Smooth muscle cell (in vitro differentiated cells): ENCODE measurements around the gene SMARCC2. TPM values are rescaled to one million over a fixed set of nuclear protein-coding genes. Genes with fewer than 3 reads are reported as not detected.
A peak's percentile ranks its signal among the peaks of the same experiment; 100 is the strongest.

ENCODE experiments used
- DNase-seq: peaks from one replicate; lab custom pipeline; 2025; ENCODE audit not compliant: unreplicated experiment; lab: John Stamatoyannopoulos, UW
- H2AFZ ChIP-seq: fragments of 200-600 bp; sonication (generic); 2 replicates; pipeline ENCODE4 v1.6.0; 2016; ENCODE audit warnings: antibody characterized with exemption, low read depth, mild to moderate bottlenecking
- H3F3A ChIP-seq: fragments of 200-600 bp; sonication (generic); 2 replicates; pipeline ENCODE4 v1.6.0; 2017; ENCODE audit warnings: antibody characterized with exemption, low read depth
- H3K27ac ChIP-seq: fragments of 200-600 bp; sonication (generic); 2 replicates; pipeline ENCODE4 v1.5.1; 2016; ENCODE audit warnings: low read depth, mild to moderate bottlenecking
- H3K27me3 ChIP-seq: fragments of 200-600 bp; sonication (generic); 2 replicates; pipeline ENCODE4 v1.6.1; 2016; ENCODE audit warnings: low read depth, mild to moderate bottlenecking
- H3K36me3 ChIP-seq: fragments of 200-600 bp; sonication (generic); 2 replicates; pipeline ENCODE4 v1.5.1; 2016; ENCODE audit warnings: low read depth
- H3K4me1 ChIP-seq: fragments of 200-600 bp; sonication (generic); 2 replicates; pipeline ENCODE4 v1.5.1; 2016; ENCODE audit warnings: low read depth
- H3K4me2 ChIP-seq: fragments of 200-600 bp; sonication (generic); 2 replicates; pipeline ENCODE4 v1.6.0; 2016; ENCODE audit warnings: mild to moderate bottlenecking
- H3K4me3 ChIP-seq: fragments of 200-600 bp; sonication (generic); 2 replicates; pipeline ENCODE4 v1.5.1; 2016; ENCODE audit warnings: mild to moderate bottlenecking
- H3K79me2 ChIP-seq: fragments of 200-600 bp; sonication (generic); 2 replicates; pipeline ENCODE4 v1.6.0; 2016; ENCODE audit warnings: low read depth, mild to moderate bottlenecking
- H3K9ac ChIP-seq: fragments of 200-600 bp; sonication (generic); 2 replicates; pipeline ENCODE4 v1.6.0; 2016; ENCODE audit warnings: low read depth
- H3K9me3 ChIP-seq: fragments of 200-600 bp; sonication (generic); replicated peaks from 2 replicates; pipeline ENCODE4 v1.5.1; 2016; ENCODE audit warnings: low read depth
- H4K20me1 ChIP-seq: fragments of 200-600 bp; sonication (generic); 2 replicates; pipeline ENCODE4 v1.6.0; 2016; ENCODE audit warnings: low read depth
- CTCF ChIP-seq: fragments of 200-600 bp; sonication (generic); IDR thresholded peaks from 2 replicates; pipeline ENCODE4 v1.5.1; 2017; ENCODE audit warnings: borderline replicate concordance, mild to moderate bottlenecking, antibody characterized with exemption; ENCODE audit not compliant: insufficient read depth, poor library complexity, severe bottlenecking
- WGBS: methylation state at CpG from one replicate; pipeline ENCODE4 v1.1.7; 2016; ENCODE audit warnings: low lambda C conversion rate; 5-methylcytosine and 5-hydroxymethylcytosine counted together
- polyA plus RNA-seq: library from polyadenylated mRNA; unstranded; fragments of >200 nt; fragmentation: Nextera tagmentation; extraction: Ambion mirVana; gene quantifications from 2 replicates; pipeline ENCODE4 v1.2.1, GENCODE V29; 2016
- total RNA-seq: library from RNA; depleted of rRNA; stranded (reverse); fragments of >200 nt; gene quantifications from 2 replicates; pipeline ENCODE4 v1.2.3, GENCODE V29; 2014

Gene SMARCC2
- total and polyA plus RNA-seq, 2 experiments from 2014 or later = 32.2 to 43.8 TPM

GRCh38 chr12:56221757-56222530, 32.7 kb upstream of the SMARCC2 start, which contains the start of gene RNF41:
TSS of gene RNF41 (minus strand) at chr12:56221922. CDS start at chr12:56214047, 7,875 bp downstream.
- Histone ChIP-seq H3K9me3 (no peaks in the 10 kb centered on the region), H2AFZ (peak within 1 kb of the TSS; percentile 43), H3K9ac (peak within 1 kb of the TSS; percentile 88), H3K79me2 (peaks cover 36% of the 10 kb centered on the region), H3K27me3 (no peaks in the 10 kb centered on the region), H3K27ac (peak within 1 kb of the TSS; percentile 98), H3K4me1 (peaks cover 18% of the 10 kb centered on the region), H3F3A (peaks cover 15% of the 10 kb centered on the region), H3K4me2 (peak within 1 kb of the TSS; percentile 87), H4K20me1 (peaks cover 11% of the 10 kb centered on the region), H3K36me3 (no peaks in the 10 kb centered on the region), H3K4me3 (peak within 1 kb of the TSS; percentile 73)
- DNase-seq = peak; percentile 89
- WGBS = 8% methylated on average over 38 of the region's 42 CpGs
- no peak for TF ChIP-seq CTCF

DNA sequence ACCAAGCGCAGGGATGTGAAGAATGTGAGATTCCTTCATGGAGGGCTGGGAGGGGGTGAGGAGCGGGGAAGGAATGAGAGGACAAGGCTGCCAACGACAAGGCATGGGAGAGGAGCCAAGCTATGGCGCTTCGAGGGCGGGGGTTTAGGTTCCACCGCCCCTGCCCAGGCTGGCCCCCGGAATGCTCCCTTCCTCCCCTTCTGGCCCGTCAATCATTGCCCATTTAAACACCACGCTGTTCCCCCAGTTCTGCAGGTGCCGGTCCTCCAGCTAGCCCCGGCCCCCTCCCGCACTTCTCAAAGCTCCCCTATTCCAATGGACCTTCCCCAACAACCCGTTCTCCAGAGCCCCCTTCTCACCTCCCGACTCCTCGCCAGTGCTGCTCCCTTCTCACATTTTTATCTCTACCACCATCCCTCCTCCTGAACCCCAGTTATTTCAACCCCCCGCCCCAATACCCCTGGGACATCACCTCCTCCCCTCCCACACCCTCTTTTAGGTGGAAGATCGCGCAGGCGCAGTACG, 32.0 kb upstream of the SMARCC2 start:
- H2AFZ ChIP-seq = peak overlapping the region; percentile 20
- no peaks in the 10 kb centered on the region for H3K36me3 ChIP-seq
- WGBS = 0% methylated on average over 14 of the region's 21 CpGs
- H3K27me3 ChIP-seq = no peaks in the 10 kb centered on the region
- peaks cover 18% of the 10 kb centered on the region for H3K4me1 ChIP-seq
- peak overlapping the region; percentile 87 for H3K4me2 ChIP-seq
- H3K27ac ChIP-seq = peak overlapping the region; percentile 98
- H3F3A ChIP-seq = peaks cover 15% of the 10 kb centered on the region
- peaks cover 11% of the 10 kb centered on the region for H4K20me1 ChIP-seq
- no peaks in the 10 kb centered on the region for H3K9me3 ChIP-seq
- H3K4me3 ChIP-seq = peak overlapping the region; percentile 73
- no peak for TF ChIP-seq CTCF
- H3K9ac ChIP-seq = peak overlapping the region; percentile 88
- peaks cover 40% of the 10 kb centered on the region for H3K79me2 ChIP-seq
- peak; percentile 47 for DNase-seq

- H3K36me3 ChIP-seq = no peaks in the 10 kb centered on the region
- H3K27me3 ChIP-seq = no peaks in the 10 kb centered on the region
- H4K20me1 ChIP-seq = peaks cover 11% of the 10 kb centered on the region
- peaks cover 45% of the 10 kb centered on the region for H3K79me2 ChIP-seq
- peak overlapping the region; percentile 88 for H3K9ac ChIP-seq
- peak overlapping the region; percentile 73 for H3K4me3 ChIP-seq
- no peak for DNase-seq
- peak overlapping the region; percentile 87 for H3K4me2 ChIP-seq
- WGBS = 28% methylated on average over 10 of the region's 10 CpGs
- no peak for TF ChIP-seq CTCF
- H3K4me1 ChIP-seq = peaks cover 18% of the 10 kb centered on the region
- no peaks in the 10 kb centered on the region for H3K9me3 ChIP-seq
- H2AFZ ChIP-seq = peak overlapping the region; percentile 20
- peaks cover 15% of the 10 kb centered on the region for H3F3A ChIP-seq
- peak overlapping the region; percentile 98 for H3K27ac ChIP-seq
Measured at GRCh38 chr12:56220611-56221231, 31.4 kb upstream of the SMARCC2 start.
